Stomach smooth muscle (tissue), 2 donors: ENCODE results near the gene TP63.

ENCODE experiments used
- H3K27ac ChIP-seq: one replicate; pipeline ENCODE4 v1.7.0; 2013; ENCODE audit warnings: mild to moderate bottlenecking, low read length, inconsistent platforms
- H3K27me3 ChIP-seq, 2 donors: one replicate each; pipeline ENCODE4 v1.7.0; 2013; ENCODE audit warnings: low read length in 2 of 2; ENCODE audit not compliant: insufficient read depth in 2 of 2, control insufficient read depth in 1 of 2
- H3K36me3 ChIP-seq, 2 donors: one replicate each; pipeline ENCODE4 v1.7.0; 2013; ENCODE audit warnings: low read length in 2 of 2; ENCODE audit not compliant: control insufficient read depth in 2 of 2, insufficient read depth in 2 of 2
- H3K4me1 ChIP-seq: one replicate; pipeline ENCODE4 v1.7.0; 2013; ENCODE audit warnings: low read length; ENCODE audit not compliant: control insufficient read depth, insufficient read depth
- H3K4me3 ChIP-seq, 2 donors: one replicate each; pipeline ENCODE4 v1.7.0; 2013; ENCODE audit warnings: low read length in 2 of 2
- H3K9ac ChIP-seq, 2 donors: one replicate each; pipeline ENCODE4 v1.7.0; 2013; ENCODE audit warnings: low read length in 2 of 2, mild to moderate bottlenecking in 1 of 2
- H3K9me3 ChIP-seq, 2 donors: one replicate each; pipeline ENCODE4 v1.7.0; 2013; ENCODE audit warnings: low read length in 2 of 2; ENCODE audit not compliant: control insufficient read depth in 2 of 2
- donor health status: healthy.
- donor health status: Pancreatic carcinoma.

The TP63 gene

GRCh38 chr3:189684317-189684716, 53.1 kb downstream of the TP63 start:
- Histone ChIP-seq H3K9ac (no peak overlapping the region), H3K9me3 (peaks cover 0 to 4% of the 10 kb centered on the region in 2 donors), H3K36me3 (no peaks in the 10 kb centered on the region), H3K27ac (no peak overlapping the region), H3K4me3 (no peak overlapping the region), H3K27me3 (no peaks in the 10 kb centered on the region), H3K4me1 (no peaks in the 10 kb centered on the region)

- Histone ChIP-seq H3K27me3 (no peaks in the 10 kb centered on the region), H3K4me3 (no peak overlapping the region), H3K4me1 (no peaks in the 10 kb centered on the region), H3K9ac (no peak overlapping the region), H3K36me3 (no peaks in the 10 kb centered on the region), H3K9me3 (peaks cover 0 to 4% of the 10 kb centered on the region in 2 donors), H3K27ac (no peak overlapping the region)
These were observed 54.1 kb downstream of the TP63 start for GRCh38 chr3:189685291-189685690.

- Histone ChIP-seq H3K9ac (no peak overlapping the region), H3K27me3 (no peaks in the 10 kb centered on the region), H3K4me1 (no peaks in the 10 kb centered on the region), H3K36me3 (no peaks in the 10 kb centered on the region), H3K27ac (no peak overlapping the region), H3K9me3 (no peaks in the 10 kb centered on the region), H3K4me3 (no peak overlapping the region)
These were observed 54.7 kb downstream of the TP63 start for GRCh38 chr3:189685860-189686259.

GRCh38 chr3:189687475-189687874, 56.3 kb downstream of the TP63 start:
- Histone ChIP-seq H3K27ac (no peak overlapping the region), H3K27me3 (no peaks in the 10 kb centered on the region), H3K9me3 (no peaks in the 10 kb centered on the region), H3K4me3 (no peak overlapping the region), H3K9ac (no peak overlapping the region), H3K36me3 (no peaks in the 10 kb centered on the region), H3K4me1 (no peaks in the 10 kb centered on the region)

- Histone ChIP-seq H3K4me1 (no peaks in the 10 kb centered on the region), H3K27me3 (no peaks in the 10 kb centered on the region), H3K4me3 (no peak overlapping the region), H3K9me3 (no peaks in the 10 kb centered on the region), H3K9ac (no peak overlapping the region), H3K27ac (no peak overlapping the region), H3K36me3 (no peaks in the 10 kb centered on the region)
These were observed 57.1 kb downstream of the TP63 start for GRCh38 chr3:189688262-189688661.

- Histone ChIP-seq H3K9ac (no peak overlapping the region), H3K27ac (no peak overlapping the region), H3K27me3 (no peaks in the 10 kb centered on the region), H3K4me3 (no peak overlapping the region), H3K4me1 (no peaks in the 10 kb centered on the region), H3K9me3 (no peaks in the 10 kb centered on the region), H3K36me3 (no peaks in the 10 kb centered on the region)
These were observed 58.4 kb downstream of the TP63 start for GRCh38 chr3:189689625-189690024.

- H3K9ac ChIP-seq, result no peak overlapping the region
- H3K27ac ChIP-seq, result no peak overlapping the region
- H3K27me3 ChIP-seq, result no peaks in the 10 kb centered on the region
- H3K36me3 ChIP-seq, result no peaks in the 10 kb centered on the region
- no peak overlapping the region for H3K4me3 ChIP-seq
- H3K4me1 ChIP-seq, result no peaks in the 10 kb centered on the region
- no peaks in the 10 kb centered on the region for H3K9me3 ChIP-seq
These were observed 59.0 kb downstream of the TP63 start for GRCh38 chr3:189690237-189690636.

- Histone ChIP-seq H3K27me3 (no peaks in the 10 kb centered on the region), H3K27ac (no peak overlapping the region), H3K9me3 (no peaks in the 10 kb centered on the region), H3K9ac (no peak overlapping the region), H3K36me3 (no peaks in the 10 kb centered on the region), H3K4me1 (no peaks in the 10 kb centered on the region), H3K4me3 (no peak overlapping the region)
These were observed 59.5 kb downstream of the TP63 start for GRCh38 chr3:189690672-189691071.

- Histone ChIP-seq H3K4me3 (no peak overlapping the region), H3K36me3 (no peaks in the 10 kb centered on the region), H3K27ac (no peak overlapping the region), H3K27me3 (no peaks in the 10 kb centered on the region), H3K9me3 (no peaks in the 10 kb centered on the region), H3K4me1 (no peaks in the 10 kb centered on the region), H3K9ac (no peak overlapping the region)
These were observed 64.2 kb downstream of the TP63 start for GRCh38 chr3:189695400-189695799.

- no peak overlapping the region for H3K4me3 ChIP-seq
- H3K27ac ChIP-seq, result no peak overlapping the region
- H3K27me3 ChIP-seq, result no peaks in the 10 kb centered on the region
- H3K9ac ChIP-seq, result no peak overlapping the region
- H3K9me3 ChIP-seq, result no peaks in the 10 kb centered on the region
- no peaks in the 10 kb centered on the region for H3K4me1 ChIP-seq
- no peaks in the 10 kb centered on the region for H3K36me3 ChIP-seq
These were observed 67.6 kb downstream of the TP63 start for GRCh38 chr3:189698811-189699210.

- no peaks in the 10 kb centered on the region for H3K4me1 ChIP-seq
- no peaks in the 10 kb centered on the region for H3K27me3 ChIP-seq
- no peaks in the 10 kb centered on the region for H3K9me3 ChIP-seq
- H3K27ac ChIP-seq, result no peak overlapping the region
- no peaks in the 10 kb centered on the region for H3K36me3 ChIP-seq
- no peak overlapping the region for H3K4me3 ChIP-seq
- no peak overlapping the region for H3K9ac ChIP-seq
These were observed 68.7 kb downstream of the TP63 start for GRCh38 chr3:189699885-189700284.
